Thyroid gland (tissue), 4 donors: ENCODE data around the gene SLC34A2. TPM values are rescaled to one million over a fixed set of nuclear protein-coding genes. Genes with fewer than 3 reads are reported as not detected.
"Not testable (repeated sequence)": the region's sequence is repeated elsewhere in the genome, so short reads cannot be mapped to it uniquely, and the experiment has no call there.

Experiments used
- DNase-seq, 2 donors: peaks; one replicate each; pipeline ENCODE4 v3.0.0-alpha.2; 2019
- H3K27ac ChIP-seq, 3 donors: fragments of 200-600 bp; sonication (generic); 1 replicate in 2 of 3; 2 replicates in 1 of 3; pipeline ENCODE4 v1.5.1; 2016 to 2019; ENCODE audit warnings: mild to moderate bottlenecking in 1 of 3, moderate library complexity in 1 of 3
- H3K27me3 ChIP-seq: fragments of 200-600 bp; sonication (generic); one replicate; pipeline ENCODE4 v1.5.1; 2019
- H3K36me3 ChIP-seq, 2 donors: fragments of 200-600 bp; sonication (generic); one replicate each; pipeline ENCODE4 v1.5.1; 2016 to 2019
- H3K4me1 ChIP-seq, 2 donors: fragments of 200-600 bp; sonication (generic); one replicate each; pipeline ENCODE4 v1.5.1; 2017 to 2019
- H3K4me3 ChIP-seq, 3 donors: fragments of 200-600 bp; sonication (generic); replicated peaks in 1 of 3; 1 replicate in 2 of 3; 2 replicates in 1 of 3; pipeline ENCODE4 v1.5.1; 2016; ENCODE audit warnings: mild to moderate bottlenecking in 1 of 3
- H3K9me3 ChIP-seq: fragments of 200-600 bp; sonication (generic); one replicate; pipeline ENCODE4 v1.5.1; 2017
- CTCF ChIP-seq, 6 experiments: fragments of 200-600 bp in 3 of 6; fragments of 450-650 bp in 3 of 6; sonication (generic) in 3 of 6; IDR thresholded peaks; one replicate each; pipeline ENCODE4 v1.5.1; 2016 to 2019; ENCODE audit warnings: antibody characterized with exemption in 6 of 6, mild to moderate bottlenecking in 2 of 6, inconsistent platforms in 1 of 6, moderate library complexity in 1 of 6
- POLR2A ChIP-seq, 2 donors: fragments of 450-650 bp; IDR thresholded peaks; one replicate each; pipeline ENCODE4 v1.6.1; 2017; ENCODE audit warnings: antibody characterized with exemption in 2 of 2, mild to moderate bottlenecking in 2 of 2, moderate library complexity in 1 of 2
- WGBS, 2 donors: methylation state at CpG; one replicate each; pipeline ENCODE4 v1.1.5; 2017; 5-methylcytosine and 5-hydroxymethylcytosine counted together
- intact Hi-C: fragments of 100-400 bp; cut with DNase I; formaldehyde crosslinking; loops from one replicate; pipeline ENCODE4 v1.15.1; 2023
- total RNA-seq, 4 donors: library from RNA; depleted of rRNA; stranded (reverse); fragments of >200 nt; gene quantifications; one replicate each; pipeline ENCODE4 v1.2.3, GENCODE V29; 2016

Gene SLC34A2
- 10 to 100 TPM in 2 of 4 donors, 1 to 10 TPM in 2; 2.1 to 88.3 (median 7.6) TPM for total RNA-seq

- peak within 1 kb of the TSS in 2 of 3 donors; percentile 50 to 60 for H3K27ac ChIP-seq
- H3K27me3 ChIP-seq, result no peaks in the 10 kb centered on the region
- peaks cover 9 to 26% of the 10 kb centered on the region in 2 donors for H3K4me1 ChIP-seq
- intact Hi-C loops, result no loop called here
- H3K4me3 ChIP-seq, result peak within 1 kb of the TSS in 2 of 3 donors; percentile 2 to 24
- no peaks in the 10 kb centered on the region for H3K36me3 ChIP-seq
- peak in 1 of 6 experiments; percentile 13 for TF ChIP-seq CTCF (IDR thresholded peaks at IDR 0.05)
- peak in 1 of 2 donors; percentile 54 for TF ChIP-seq POLR2A (IDR thresholded peaks at IDR 0.05)
- WGBS, 2 donors, result 6 to 8% methylated on average over 50 to 52 of the region's 71 CpGs
- DNase-seq, result peak; percentile 52 to 70
- H3K9me3 ChIP-seq, result no peaks in the 10 kb centered on the region
These were observed at the start of gene SLC34A2 for GRCh38 chr4:25654971-25655963. Gene SLC34A2, plus strand, starts transcription at chr4:25655851. Its CDS starts 6,650 bp downstream, at chr4:25662501.

- intact Hi-C loops, result no loop called here
- H3K27ac ChIP-seq, result no peak overlapping the region
- no peak overlapping the region for H3K4me3 ChIP-seq
- TF ChIP-seq POLR2A (IDR thresholded peaks at IDR 0.05), result no peak
- TF ChIP-seq CTCF (IDR thresholded peaks at IDR 0.05), result no peak
- H3K9me3 ChIP-seq, result no peaks in the 10 kb centered on the region
- WGBS, 2 donors, result 61 to 72% methylated on average over 5 of the region's 5 CpGs
- no peak for DNase-seq
- no peaks in the 10 kb centered on the region for H3K36me3 ChIP-seq
- H3K4me1 ChIP-seq, result peaks cover 0 to 8% of the 10 kb centered on the region in 2 donors
- no peaks in the 10 kb centered on the region for H3K27me3 ChIP-seq
These were observed 47.0 kb upstream of the SLC34A2 start for GRCh38 chr4:25608644-25609043.

- peaks cover 0 to 8% of the 10 kb centered on the region in 2 donors for H3K4me1 ChIP-seq
- no peak overlapping the region for H3K27ac ChIP-seq
- no peaks in the 10 kb centered on the region for H3K27me3 ChIP-seq
- H3K9me3 ChIP-seq, result no peaks in the 10 kb centered on the region
- no peak overlapping the region for H3K4me3 ChIP-seq
- 88 to 91% methylated on average over 5 of the region's 5 CpGs for WGBS, 2 donors
- intact Hi-C loops, result no loop called here
- TF ChIP-seq CTCF (IDR thresholded peaks at IDR 0.05) (no peak), POLR2A (IDR thresholded peaks at IDR 0.05) (no peak)
- no peaks in the 10 kb centered on the region for H3K36me3 ChIP-seq
- no peak for DNase-seq
These were observed 45.7 kb upstream of the SLC34A2 start for GRCh38 chr4:25609976-25610375.

GRCh38 chr4:25613613-25614012 is 42.0 kb upstream of the SLC34A2 start:
- DNase-seq, H3K27me3 ChIP-seq, H3K9me3 ChIP-seq, H3K4me3 ChIP-seq, intact Hi-C loops, H3K27ac ChIP-seq, H3K36me3 ChIP-seq, H3K4me1 ChIP-seq: not testable (repeated sequence)
- 90 to 91% methylated on average over 9 of the region's 9 CpGs for WGBS, 2 donors

GRCh38 chr4:25614807-25615206 is 40.8 kb upstream of the SLC34A2 start:
- no peaks in the 10 kb centered on the region for H3K9me3 ChIP-seq
- no peak overlapping the region for H3K27ac ChIP-seq
- WGBS, 2 donors, result 93 to 95% methylated on average over 6 of the region's 6 CpGs
- no peaks in the 10 kb centered on the region for H3K4me1 ChIP-seq
- DNase-seq, result no peak
- TF ChIP-seq CTCF (IDR thresholded peaks at IDR 0.05), result no peak
- TF ChIP-seq POLR2A (IDR thresholded peaks at IDR 0.05), result no peak
- intact Hi-C loops, result no loop called here
- H3K4me3 ChIP-seq, result no peak overlapping the region
- no peaks in the 10 kb centered on the region for H3K27me3 ChIP-seq
- H3K36me3 ChIP-seq, result no peaks in the 10 kb centered on the region
